Subcutaneous abdominal adipose tissue (tissue), 5 donors: ENCODE results near the gene ZNF791.

Experiments
- H3K27ac ChIP-seq: one replicate; pipeline ENCODE4 v1.7.0; 2013; ENCODE audit warnings: low read depth, mild to moderate bottlenecking, inconsistent platforms, low read length, moderate library complexity
- H3K27me3 ChIP-seq, 5 donors: one replicate each; pipeline ENCODE4 v1.7.0; 2013; ENCODE audit warnings: low read length in 5 of 5, inconsistent platforms in 1 of 5; ENCODE audit not compliant: control insufficient read depth in 5 of 5, insufficient read depth in 4 of 5
- H3K36me3 ChIP-seq, 5 donors: one replicate each; pipeline ENCODE4 v1.7.0; 2013; ENCODE audit warnings: low read length in 5 of 5; ENCODE audit not compliant: control insufficient read depth in 5 of 5, insufficient read depth in 5 of 5
- H3K4me1 ChIP-seq, 5 donors: one replicate each; pipeline ENCODE4 v1.7.0; 2013; ENCODE audit warnings: low read length in 5 of 5, mild to moderate bottlenecking in 3 of 5, moderate library complexity in 1 of 5; ENCODE audit not compliant: control insufficient read depth in 5 of 5, insufficient read depth in 5 of 5
- H3K4me3 ChIP-seq, 5 donors: one replicate each; pipeline ENCODE4 v1.7.0; 2013; ENCODE audit warnings: low read length in 5 of 5, low read depth in 1 of 5
- H3K9ac ChIP-seq, 5 donors: one replicate each; pipeline ENCODE4 v1.7.0; 2013; ENCODE audit warnings: low read length in 5 of 5, mild to moderate bottlenecking in 4 of 5, moderate library complexity in 3 of 5
- H3K9me3 ChIP-seq, 5 donors: one replicate each; pipeline ENCODE4 v1.7.0; 2013; ENCODE audit warnings: low read length in 5 of 5; ENCODE audit not compliant: control insufficient read depth in 5 of 5
- donor health status: healthy.
- donor health status: healthy.
- donor health status: healthy.
- donor health status: healthy.
- donor health status: healthy.

The ZNF791 gene

DNA sequence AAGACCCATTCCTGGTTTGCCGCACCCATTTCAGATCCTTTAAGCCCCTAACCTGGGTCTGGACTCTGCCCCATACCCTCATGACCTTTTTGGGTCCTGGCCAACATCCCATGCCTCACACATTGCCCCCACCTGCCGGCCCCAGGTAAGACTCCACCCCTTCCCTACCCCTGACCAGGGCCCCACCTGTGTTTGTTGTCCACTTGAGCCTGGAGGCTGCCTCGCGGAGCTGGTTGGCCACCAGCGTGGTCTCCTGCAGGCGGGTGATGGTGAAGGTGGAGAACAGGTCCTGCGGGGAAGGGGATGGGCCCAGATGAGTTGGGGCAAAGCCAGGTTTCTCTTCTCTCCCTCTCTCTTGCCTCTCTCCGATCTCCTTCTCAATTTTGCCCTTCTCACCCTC, 36.3 kb downstream of the ZNF791 start:
- Histone ChIP-seq H3K4me3 (no peak overlapping the region), H3K4me1 (peaks cover 3 to 12% (median 11%) of the 10 kb centered on the region in 5 donors), H3K27ac (no peak overlapping the region)

DNA sequence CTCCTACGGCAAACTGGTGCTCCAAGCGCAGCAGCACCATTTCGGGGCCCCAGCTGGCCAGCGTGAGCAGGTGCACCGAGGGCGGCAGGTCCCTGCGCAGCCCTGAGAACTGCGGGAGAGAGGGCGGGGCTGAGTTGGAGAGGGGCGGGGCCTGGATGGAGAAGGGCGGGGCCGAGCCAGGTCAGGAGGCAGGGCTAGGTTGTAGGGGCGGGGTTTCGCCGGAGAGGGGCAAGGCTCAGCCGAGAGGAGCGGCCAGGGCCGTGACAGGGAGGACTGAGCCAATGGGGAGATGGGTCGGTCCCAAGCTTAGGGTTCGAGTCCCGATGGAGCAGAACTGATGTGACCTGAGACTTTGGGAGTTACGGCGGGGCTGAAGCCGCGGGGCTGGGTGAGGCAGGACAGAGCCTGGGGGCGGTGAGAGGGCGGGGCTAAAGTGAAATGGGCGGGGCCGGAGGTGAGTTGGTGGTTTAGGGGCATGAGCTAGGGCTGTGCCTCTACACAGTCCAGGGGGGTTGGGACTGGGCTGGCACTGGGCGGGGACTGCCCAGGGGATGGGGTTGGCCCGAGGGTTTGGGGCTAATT, 36.9 kb downstream of the ZNF791 start:
- peak overlapping the region in 1 of 5 donors; percentile 59 for H3K9ac ChIP-seq
- peaks cover 3 to 12% (median 11%) of the 10 kb centered on the region in 5 donors for H3K4me1 ChIP-seq
- no peak overlapping the region for H3K27ac ChIP-seq
- peaks cover 0 to 16% (median 8%) of the 10 kb centered on the region in 5 donors for H3K36me3 ChIP-seq
- H3K27me3 ChIP-seq = no peaks in the 10 kb centered on the region
- H3K4me3 ChIP-seq = peak overlapping the region in 4 of 5 donors; percentile 38 to 52 (median 46)
- H3K9me3 ChIP-seq = no peaks in the 10 kb centered on the region

More for the DNA sequence above, 36.3 kb downstream of the ZNF791 start:
- no peak overlapping the region for H3K9ac ChIP-seq
- no peaks in the 10 kb centered on the region for H3K27me3 ChIP-seq
- H3K36me3 ChIP-seq = peaks cover 0 to 14% (median 6%) of the 10 kb centered on the region in 5 donors
- H3K9me3 ChIP-seq = no peaks in the 10 kb centered on the region

DNA sequence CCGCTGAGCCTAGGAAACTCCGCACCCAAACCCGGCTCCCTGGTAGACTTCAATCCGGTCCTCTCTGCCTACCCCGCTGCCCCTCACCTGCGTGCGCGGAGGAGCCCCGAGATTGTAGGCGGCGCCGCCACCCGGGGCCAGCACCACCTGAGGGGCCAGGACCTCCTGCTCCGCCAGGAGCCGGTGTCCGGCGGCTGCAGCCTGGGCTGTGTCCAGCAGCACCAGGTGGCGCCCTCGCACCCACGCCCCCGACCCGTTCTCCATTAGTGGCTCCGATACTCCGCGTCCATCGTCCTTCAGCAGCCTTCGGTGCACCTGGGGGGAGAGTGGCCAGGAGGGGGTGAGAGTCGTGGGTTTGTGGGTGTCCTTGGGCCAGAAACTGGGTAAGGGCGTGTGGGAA, 37.4 kb downstream of the ZNF791 start:
- peaks cover 3 to 12% (median 11%) of the 10 kb centered on the region in 5 donors for H3K4me1 ChIP-seq
- H3K9me3 ChIP-seq = no peaks in the 10 kb centered on the region
- H3K27ac ChIP-seq = no peak overlapping the region
- peak overlapping the region in 3 of 5 donors; percentile 46 to 59 (median 56) for H3K9ac ChIP-seq
- peak overlapping the region in 4 of 5 donors; percentile 38 to 52 (median 46) for H3K4me3 ChIP-seq
- H3K36me3 ChIP-seq = peaks cover 0 to 16% (median 8%) of the 10 kb centered on the region in 5 donors
- H3K27me3 ChIP-seq = no peaks in the 10 kb centered on the region

DNA sequence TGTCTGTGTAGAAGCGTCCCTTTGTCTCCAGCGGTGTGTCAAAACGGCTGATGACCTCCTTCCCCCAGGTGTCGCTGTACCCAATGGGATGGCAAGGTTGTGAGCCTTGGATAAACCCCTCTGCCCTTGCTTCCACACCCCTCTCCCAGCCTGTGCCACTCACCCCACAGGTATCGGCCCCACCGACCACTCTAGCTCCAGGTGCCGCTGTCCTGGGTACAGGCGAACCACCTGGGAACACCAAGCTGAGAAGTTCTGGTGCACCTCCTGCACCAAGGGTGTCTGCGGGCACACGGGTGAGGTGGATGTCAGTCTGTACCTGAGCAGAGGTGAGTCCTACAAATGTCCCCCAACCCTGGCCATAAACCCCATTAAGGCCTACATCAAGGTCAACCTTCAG, 39.2 kb downstream of the ZNF791 start:
- no peak overlapping the region for H3K27ac ChIP-seq
- peaks cover 3 to 12% (median 11%) of the 10 kb centered on the region in 5 donors for H3K4me1 ChIP-seq
- no peaks in the 10 kb centered on the region for H3K9me3 ChIP-seq
- no peak overlapping the region for H3K9ac ChIP-seq
- H3K27me3 ChIP-seq = no peaks in the 10 kb centered on the region
- peaks cover 0 to 26% (median 10%) of the 10 kb centered on the region in 5 donors for H3K36me3 ChIP-seq
- no peak overlapping the region for H3K4me3 ChIP-seq

DNA sequence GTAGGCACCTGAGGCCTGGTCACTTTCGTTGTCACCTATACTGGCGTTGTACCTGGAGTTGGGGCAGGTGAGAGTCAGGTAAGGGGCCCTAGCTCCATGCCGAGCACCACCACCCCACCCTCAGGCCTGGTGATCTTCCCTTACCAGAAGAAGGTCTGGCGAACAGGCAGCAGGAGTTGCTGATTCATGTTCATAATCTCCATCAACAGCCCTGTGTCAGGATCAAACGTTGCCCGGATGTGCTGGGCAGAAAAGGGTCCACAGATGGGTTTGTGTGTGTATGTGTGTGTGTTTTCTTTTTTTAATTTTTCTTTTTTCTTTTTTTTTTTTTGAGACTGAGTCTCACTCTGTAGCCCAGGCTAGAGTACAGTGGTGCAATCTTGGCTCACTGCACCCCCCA, 41.5 kb downstream of the ZNF791 start:
- Histone ChIP-seq H3K36me3 (peaks cover 0 to 42% (median 28%) of the 10 kb centered on the region in 5 donors), H3K4me1 (peaks cover 3 to 12% (median 11%) of the 10 kb centered on the region in 5 donors), H3K27me3 (no peaks in the 10 kb centered on the region), H3K9me3 (no peaks in the 10 kb centered on the region), H3K4me3 (no peak overlapping the region), H3K27ac (no peak overlapping the region), H3K9ac (no peak overlapping the region)

DNA sequence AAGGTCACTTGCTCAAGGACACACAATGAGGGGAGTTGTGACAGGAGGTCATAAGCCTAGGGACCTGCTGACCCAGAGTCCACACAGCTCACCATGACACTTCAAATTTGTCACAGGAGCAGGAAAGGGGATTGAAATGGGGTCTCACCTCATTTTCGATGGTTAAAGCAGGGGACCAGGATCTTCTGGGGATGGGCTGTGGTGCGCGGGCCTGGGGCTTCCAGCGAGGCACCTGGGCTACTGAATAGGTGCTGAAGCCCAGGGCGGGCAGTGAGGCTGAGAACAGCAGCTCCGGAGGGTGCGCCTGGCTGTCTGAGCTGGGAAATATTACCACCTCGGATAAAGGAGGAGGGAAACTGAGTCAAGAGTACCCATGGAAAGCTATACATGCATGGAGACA, 44.8 kb downstream of the ZNF791 start:
- Histone ChIP-seq H3K4me1 (no peaks in the 10 kb centered on the region), H3K27ac (no peak overlapping the region), H3K9ac (no peak overlapping the region), H3K4me3 (no peak overlapping the region), H3K27me3 (no peaks in the 10 kb centered on the region), H3K36me3 (peaks cover 0 to 65% (median 47%) of the 10 kb centered on the region in 5 donors), H3K9me3 (no peaks in the 10 kb centered on the region)

DNA sequence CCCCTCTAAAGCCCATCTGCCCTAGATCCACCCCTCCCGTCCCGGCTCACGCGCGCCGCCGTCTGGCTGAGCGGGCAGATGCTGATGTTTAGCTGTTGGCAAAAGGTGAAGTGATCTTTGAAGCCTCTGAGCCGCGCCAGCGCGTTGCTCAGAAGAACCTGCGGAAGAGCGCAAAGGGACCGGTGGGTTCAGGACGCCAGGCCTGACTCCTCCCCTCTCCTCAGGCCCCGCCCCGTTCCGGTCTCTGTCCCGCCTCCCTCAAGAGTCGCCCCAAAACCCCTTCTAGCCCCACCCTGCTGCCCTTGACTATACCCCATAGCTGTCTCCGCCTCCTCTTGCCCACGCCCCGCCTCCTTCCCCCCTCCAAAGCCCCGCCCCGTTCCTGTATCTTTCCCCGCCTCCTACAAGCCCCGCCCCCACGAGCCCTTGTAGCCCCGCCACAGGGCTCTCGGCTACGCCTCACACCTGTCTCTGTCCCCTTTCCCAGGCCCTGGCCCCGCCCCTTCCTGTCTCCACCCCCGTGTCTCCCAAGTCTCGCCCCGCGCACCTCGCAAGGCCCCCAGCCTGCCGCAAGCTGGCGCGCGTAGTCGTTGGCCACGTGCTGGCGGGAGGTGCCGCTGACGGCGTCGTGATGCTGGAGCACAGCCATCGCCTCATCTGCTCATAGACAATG, 46.3 kb downstream of the ZNF791 start:
- Histone ChIP-seq H3K4me1 (no peaks in the 10 kb centered on the region), H3K36me3 (peaks cover 0 to 65% (median 51%) of the 10 kb centered on the region in 5 donors), H3K9me3 (no peaks in the 10 kb centered on the region), H3K27ac (no peak overlapping the region), H3K4me3 (no peak overlapping the region), H3K27me3 (no peaks in the 10 kb centered on the region), H3K9ac (no peak overlapping the region)

DNA sequence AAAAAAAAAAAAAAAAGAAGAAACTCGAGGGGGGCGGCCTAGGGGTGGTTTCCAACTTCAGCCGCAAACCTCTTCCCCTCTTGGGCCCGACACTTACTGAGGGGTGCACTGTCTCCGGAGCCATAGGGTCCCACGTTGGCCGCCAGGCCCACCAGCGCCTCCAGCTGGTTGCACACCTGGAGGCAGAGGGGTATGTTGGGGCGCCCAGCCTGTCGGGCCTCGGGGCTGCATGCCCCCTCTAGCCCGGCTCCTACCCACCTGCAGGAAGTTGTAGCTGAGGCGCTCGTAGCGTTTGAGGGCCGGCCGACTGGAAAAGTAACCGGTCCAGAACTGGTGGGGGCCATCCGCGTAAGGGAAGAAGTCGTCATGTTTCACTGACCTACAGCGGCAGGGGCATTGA, 47.2 kb downstream of the ZNF791 start:
- H3K4me3 ChIP-seq = no peak overlapping the region
- H3K9me3 ChIP-seq = no peaks in the 10 kb centered on the region
- no peaks in the 10 kb centered on the region for H3K4me1 ChIP-seq
- no peak overlapping the region for H3K9ac ChIP-seq
- H3K27me3 ChIP-seq = no peaks in the 10 kb centered on the region
- H3K36me3 ChIP-seq = peaks cover 0 to 68% (median 50%) of the 10 kb centered on the region in 5 donors
- no peak overlapping the region for H3K27ac ChIP-seq

DNA sequence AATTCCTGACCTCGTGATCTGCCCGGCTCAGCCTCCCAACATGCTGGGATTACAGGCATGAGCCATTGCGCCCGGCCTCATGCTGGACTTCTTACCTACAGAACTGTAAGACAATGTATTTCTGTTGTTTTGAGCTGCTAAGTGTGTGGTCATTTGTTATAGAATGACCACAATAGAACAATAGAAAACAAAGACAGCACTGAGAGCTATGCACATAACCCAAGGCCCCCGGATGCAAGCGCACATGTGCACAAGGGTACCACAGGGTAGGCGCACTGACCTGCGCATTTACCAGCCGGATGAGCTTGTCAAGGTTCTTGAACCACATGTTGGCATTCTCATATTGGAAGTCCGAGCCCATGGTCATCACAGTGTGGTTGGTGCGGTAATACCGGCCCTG, 50.3 kb downstream of the ZNF791 start:
- Histone ChIP-seq H3K9ac (no peak overlapping the region), H3K27ac (no peak overlapping the region), H3K9me3 (no peaks in the 10 kb centered on the region), H3K27me3 (no peaks in the 10 kb centered on the region), H3K36me3 (peaks cover 0 to 70% (median 46%) of the 10 kb centered on the region in 5 donors), H3K4me3 (no peak overlapping the region), H3K4me1 (peaks cover 4 to 18% (median 7%) of the 10 kb centered on the region in 5 donors)
